Smooth muscle cell (in vitro differentiated cells): Measurements from ENCODE around the gene MGLL. TPM values are rescaled to one million over a fixed set of nuclear protein-coding genes. Genes with fewer than 3 reads are reported as not detected.

ENCODE experiments used
- DNase-seq: peaks from one replicate; lab custom pipeline; 2025; ENCODE audit not compliant: unreplicated experiment; lab: John Stamatoyannopoulos, UW
- H2AFZ ChIP-seq: fragments of 200-600 bp; sonication (generic); 2 replicates; pipeline ENCODE4 v1.6.0; 2016; ENCODE audit warnings: antibody characterized with exemption, low read depth, mild to moderate bottlenecking
- H3F3A ChIP-seq: fragments of 200-600 bp; sonication (generic); 2 replicates; pipeline ENCODE4 v1.6.0; 2017; ENCODE audit warnings: antibody characterized with exemption, low read depth
- H3K27ac ChIP-seq: fragments of 200-600 bp; sonication (generic); 2 replicates; pipeline ENCODE4 v1.5.1; 2016; ENCODE audit warnings: low read depth, mild to moderate bottlenecking
- H3K27me3 ChIP-seq: fragments of 200-600 bp; sonication (generic); 2 replicates; pipeline ENCODE4 v1.6.1; 2016; ENCODE audit warnings: low read depth, mild to moderate bottlenecking
- H3K36me3 ChIP-seq: fragments of 200-600 bp; sonication (generic); 2 replicates; pipeline ENCODE4 v1.5.1; 2016; ENCODE audit warnings: low read depth
- H3K4me1 ChIP-seq: fragments of 200-600 bp; sonication (generic); 2 replicates; pipeline ENCODE4 v1.5.1; 2016; ENCODE audit warnings: low read depth
- H3K4me2 ChIP-seq: fragments of 200-600 bp; sonication (generic); 2 replicates; pipeline ENCODE4 v1.6.0; 2016; ENCODE audit warnings: mild to moderate bottlenecking
- H3K4me3 ChIP-seq: fragments of 200-600 bp; sonication (generic); 2 replicates; pipeline ENCODE4 v1.5.1; 2016; ENCODE audit warnings: mild to moderate bottlenecking
- H3K79me2 ChIP-seq: fragments of 200-600 bp; sonication (generic); 2 replicates; pipeline ENCODE4 v1.6.0; 2016; ENCODE audit warnings: low read depth, mild to moderate bottlenecking
- H3K9ac ChIP-seq: fragments of 200-600 bp; sonication (generic); 2 replicates; pipeline ENCODE4 v1.6.0; 2016; ENCODE audit warnings: low read depth
- H3K9me3 ChIP-seq: fragments of 200-600 bp; sonication (generic); replicated peaks from 2 replicates; pipeline ENCODE4 v1.5.1; 2016; ENCODE audit warnings: low read depth
- H4K20me1 ChIP-seq: fragments of 200-600 bp; sonication (generic); 2 replicates; pipeline ENCODE4 v1.6.0; 2016; ENCODE audit warnings: low read depth
- WGBS: methylation state at CpG from one replicate; pipeline ENCODE4 v1.1.7; 2016; ENCODE audit warnings: low lambda C conversion rate; 5-methylcytosine and 5-hydroxymethylcytosine counted together
- polyA plus RNA-seq: library from polyadenylated mRNA; unstranded; fragments of >200 nt; fragmentation: Nextera tagmentation; extraction: Ambion mirVana; gene quantifications from 2 replicates; pipeline ENCODE4 v1.2.1, GENCODE V29; 2016
- total RNA-seq: library from RNA; depleted of rRNA; stranded (reverse); fragments of >200 nt; gene quantifications from 2 replicates; pipeline ENCODE4 v1.2.3, GENCODE V29; 2014
- TF ChIP-seq, protein P1 (sequence below): fragments of 200-600 bp; sonication (generic); IDR thresholded peaks from 2 replicates; pipeline ENCODE4 v1.5.1; 2017; ENCODE audit warnings: borderline replicate concordance, mild to moderate bottlenecking, antibody characterized with exemption; ENCODE audit not compliant: insufficient read depth, poor library complexity, severe bottlenecking

MGLL gene
- total and polyA plus RNA-seq, 2 experiments from 2014 or later = 13.6 to 22.5 TPM

DNA sequence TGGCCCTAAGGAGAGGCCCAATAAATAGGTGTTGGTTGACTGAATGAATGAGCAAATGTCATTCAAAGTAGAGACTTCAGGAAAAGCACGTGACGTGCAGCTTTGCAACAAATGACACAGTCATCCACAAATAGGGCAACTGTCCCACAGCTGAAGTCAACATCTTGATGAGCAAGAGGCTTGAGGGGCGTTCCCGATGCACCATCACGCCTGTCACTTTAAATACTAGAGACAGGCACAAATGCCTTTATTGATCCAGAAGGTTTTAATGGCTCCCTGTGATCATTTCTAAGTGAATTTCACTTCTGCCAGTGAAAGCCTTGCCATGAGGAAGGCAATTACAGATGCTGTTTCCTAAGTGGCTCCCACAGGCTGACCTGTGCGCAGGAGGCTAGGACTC lies 105.9 kb downstream of the MGLL start:
- TF ChIP-seq, protein P1, sequence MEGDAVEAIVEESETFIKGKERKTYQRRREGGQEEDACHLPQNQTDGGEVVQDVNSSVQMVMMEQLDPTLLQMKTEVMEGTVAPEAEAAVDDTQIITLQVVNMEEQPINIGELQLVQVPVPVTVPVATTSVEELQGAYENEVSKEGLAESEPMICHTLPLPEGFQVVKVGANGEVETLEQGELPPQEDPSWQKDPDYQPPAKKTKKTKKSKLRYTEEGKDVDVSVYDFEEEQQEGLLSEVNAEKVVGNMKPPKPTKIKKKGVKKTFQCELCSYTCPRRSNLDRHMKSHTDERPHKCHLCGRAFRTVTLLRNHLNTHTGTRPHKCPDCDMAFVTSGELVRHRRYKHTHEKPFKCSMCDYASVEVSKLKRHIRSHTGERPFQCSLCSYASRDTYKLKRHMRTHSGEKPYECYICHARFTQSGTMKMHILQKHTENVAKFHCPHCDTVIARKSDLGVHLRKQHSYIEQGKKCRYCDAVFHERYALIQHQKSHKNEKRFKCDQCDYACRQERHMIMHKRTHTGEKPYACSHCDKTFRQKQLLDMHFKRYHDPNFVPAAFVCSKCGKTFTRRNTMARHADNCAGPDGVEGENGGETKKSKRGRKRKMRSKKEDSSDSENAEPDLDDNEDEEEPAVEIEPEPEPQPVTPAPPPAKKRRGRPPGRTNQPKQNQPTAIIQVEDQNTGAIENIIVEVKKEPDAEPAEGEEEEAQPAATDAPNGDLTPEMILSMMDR = no peak
- WGBS = 97% methylated on average over 6 of the region's 6 CpGs
- no peaks in the 10 kb centered on the region for H3K4me1 ChIP-seq
- no peak overlapping the region for H3K9ac ChIP-seq
- no peak overlapping the region for H2AFZ ChIP-seq
- H3K36me3 ChIP-seq = no peaks in the 10 kb centered on the region
- H3K4me3 ChIP-seq = no peak overlapping the region
- DNase-seq = no peak
- no peaks in the 10 kb centered on the region for H3K9me3 ChIP-seq
- no peak overlapping the region for H3K27ac ChIP-seq
- H3K79me2 ChIP-seq = no peaks in the 10 kb centered on the region
- no peaks in the 10 kb centered on the region for H3F3A ChIP-seq
- H3K27me3 ChIP-seq = no peaks in the 10 kb centered on the region
- no peak overlapping the region for H3K4me2 ChIP-seq
- no peaks in the 10 kb centered on the region for H4K20me1 ChIP-seq

DNA sequence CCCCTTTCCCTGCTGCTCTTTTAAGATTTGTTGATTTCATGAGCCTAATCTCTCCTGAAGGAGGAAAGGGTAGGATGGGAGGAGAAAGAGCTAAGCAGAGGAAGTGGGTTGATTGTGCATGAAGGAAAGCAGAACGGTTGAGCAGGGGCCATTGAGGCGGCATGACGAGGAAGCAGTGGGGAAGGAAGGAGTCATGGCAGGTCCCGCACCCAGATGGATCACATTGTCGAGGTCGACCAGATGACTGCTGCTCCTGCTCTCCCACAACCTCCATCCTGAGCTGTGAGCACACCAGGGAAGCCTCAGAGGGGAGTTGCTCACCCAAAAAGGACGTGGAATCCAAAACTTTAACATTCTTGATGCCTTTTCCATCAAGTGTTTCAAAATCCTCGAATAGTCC lies 106.8 kb downstream of the MGLL start:
- Histone ChIP-seq H3K9me3 (no peaks in the 10 kb centered on the region), H3K27ac (no peak overlapping the region), H3F3A (no peaks in the 10 kb centered on the region), H3K4me3 (no peak overlapping the region), H3K27me3 (no peaks in the 10 kb centered on the region), H3K79me2 (no peaks in the 10 kb centered on the region), H3K9ac (no peak overlapping the region), H3K36me3 (no peaks in the 10 kb centered on the region), H3K4me2 (no peak overlapping the region), H2AFZ (no peak overlapping the region), H3K4me1 (no peaks in the 10 kb centered on the region), H4K20me1 (no peaks in the 10 kb centered on the region)
- TF ChIP-seq, protein P1 = no peak
- WGBS = 63% methylated on average over 8 of the region's 8 CpGs
- no peak for DNase-seq

DNA sequence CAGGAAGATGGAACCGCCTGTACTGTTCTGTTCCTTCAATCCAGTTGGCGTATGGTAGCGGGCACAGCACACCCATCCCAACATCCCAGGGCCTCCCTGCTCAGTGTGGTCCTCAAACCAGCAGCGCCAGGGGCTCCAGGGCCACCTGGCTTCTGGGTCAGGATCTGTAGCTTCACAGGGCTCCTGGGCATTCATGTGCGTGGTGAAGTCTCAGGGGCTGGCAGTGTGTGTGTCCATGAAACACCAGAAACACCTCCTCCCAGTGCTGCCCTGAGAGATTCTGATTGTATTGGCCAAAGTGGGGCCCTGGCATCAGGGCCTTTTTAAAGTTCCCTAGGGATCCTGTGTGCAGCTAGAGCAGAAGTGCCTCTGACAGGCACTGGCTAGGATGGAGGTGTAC lies 107.4 kb downstream of the MGLL start:
- WGBS = 97% methylated on average over 5 of the region's 5 CpGs
- H3K4me1 ChIP-seq = no peaks in the 10 kb centered on the region
- H3K27me3 ChIP-seq = no peaks in the 10 kb centered on the region
- no peak overlapping the region for H3K4me2 ChIP-seq
- H3K9ac ChIP-seq = no peak overlapping the region
- no peak for DNase-seq
- TF ChIP-seq, protein P1 = no peak
- H3K79me2 ChIP-seq = no peaks in the 10 kb centered on the region
- no peaks in the 10 kb centered on the region for H4K20me1 ChIP-seq
- no peak overlapping the region for H3K27ac ChIP-seq
- H2AFZ ChIP-seq = no peak overlapping the region
- H3K4me3 ChIP-seq = no peak overlapping the region
- no peaks in the 10 kb centered on the region for H3K36me3 ChIP-seq
- no peaks in the 10 kb centered on the region for H3F3A ChIP-seq
- no peaks in the 10 kb centered on the region for H3K9me3 ChIP-seq

DNA sequence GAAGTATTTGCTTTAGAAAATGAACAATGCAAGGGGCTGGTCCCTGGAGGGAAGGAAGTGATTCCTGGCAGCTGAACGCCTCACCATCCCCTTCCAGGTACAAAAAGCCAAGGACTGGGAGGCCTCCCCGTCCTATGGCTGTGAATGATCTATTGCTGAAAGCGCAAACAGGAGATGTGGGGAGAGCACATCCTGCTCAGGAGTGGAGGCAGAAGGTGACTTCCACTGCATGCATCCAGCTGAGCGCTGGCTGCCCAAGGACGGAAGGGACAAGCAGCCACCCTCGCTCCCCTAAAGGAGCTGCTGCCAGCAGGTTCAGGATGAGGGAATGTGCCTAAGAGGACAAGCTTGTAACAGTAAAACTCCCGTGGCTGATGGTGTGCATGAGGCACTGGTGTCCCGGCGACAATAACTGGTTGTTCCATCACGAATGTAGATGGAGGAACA lies 108.2 kb downstream of the MGLL start:
- no peaks in the 10 kb centered on the region for H3K9me3 ChIP-seq
- no peak overlapping the region for H2AFZ ChIP-seq
- no peak for DNase-seq
- TF ChIP-seq, protein P1 = no peak
- no peaks in the 10 kb centered on the region for H4K20me1 ChIP-seq
- no peak overlapping the region for H3K9ac ChIP-seq
- no peaks in the 10 kb centered on the region for H3K36me3 ChIP-seq
- H3K4me2 ChIP-seq = no peak overlapping the region
- no peak overlapping the region for H3K4me3 ChIP-seq
- H3F3A ChIP-seq = no peaks in the 10 kb centered on the region
- H3K79me2 ChIP-seq = no peaks in the 10 kb centered on the region
- WGBS = 83% methylated on average over 10 of the region's 10 CpGs
- H3K27ac ChIP-seq = no peak overlapping the region
- no peaks in the 10 kb centered on the region for H3K27me3 ChIP-seq
- no peaks in the 10 kb centered on the region for H3K4me1 ChIP-seq
